Endodermal cell (in vitro differentiated cells): Measurements from ENCODE around the gene C1orf198. TPM values are rescaled to one million over a fixed set of nuclear protein-coding genes. Genes with fewer than 3 reads are reported as not detected.

Source experiments
- DNase-seq: peaks from one replicate; pipeline ENCODE4 v3.0.0-alpha.2; 2017
- H3K27ac ChIP-seq: 2 replicates; pipeline ENCODE4 v1.5.1; 2013; ENCODE audit warnings: mild to moderate bottlenecking, low read depth, low read length, moderate library complexity
- H3K27me3 ChIP-seq: 2 replicates; pipeline ENCODE4 v1.6.1; 2013; ENCODE audit warnings: mild to moderate bottlenecking, low read length, moderate library complexity; ENCODE audit not compliant: insufficient read depth, control insufficient read depth, poor library complexity, severe bottlenecking
- H3K36me3 ChIP-seq: 2 replicates; pipeline ENCODE4 v1.7.0; 2013; ENCODE audit warnings: mild to moderate bottlenecking, low read length, moderate library complexity; ENCODE audit not compliant: control insufficient read depth, insufficient read depth
- H3K4me1 ChIP-seq: one replicate; pipeline ENCODE4 v1.7.0; 2013; ENCODE audit warnings: low read length; ENCODE audit not compliant: control insufficient read depth, insufficient read depth
- H3K4me3 ChIP-seq: 2 replicates; pipeline ENCODE4 v1.5.1; 2013; ENCODE audit warnings: mild to moderate bottlenecking, low read length, moderate library complexity
- H3K9ac ChIP-seq: 2 replicates; pipeline ENCODE4 v1.6.1; 2013; ENCODE audit warnings: mild to moderate bottlenecking, low read length, moderate library complexity; ENCODE audit not compliant: poor library complexity, severe bottlenecking; ENCODE audit errors: extremely low read depth
- H3K9me3 ChIP-seq: 2 replicates; pipeline ENCODE4 v1.6.1; 2013; ENCODE audit warnings: mild to moderate bottlenecking, low read length, moderate library complexity; ENCODE audit not compliant: control insufficient read depth
- H3K27ac Mint-ChIP-seq: 2 replicates; pipeline ENCODE4 v1.8.0; 2020; ENCODE audit warnings: mixed read lengths
- H3K27me3 Mint-ChIP-seq: 2 replicates; pipeline ENCODE4 v1.8.0; 2021; ENCODE audit warnings: mild to moderate bottlenecking, mixed read lengths; ENCODE audit not compliant: insufficient read depth
- H3K36me3 Mint-ChIP-seq: 2 replicates; pipeline ENCODE4 v1.8.0; 2020; ENCODE audit warnings: low read depth, mixed read lengths
- H3K4me1 Mint-ChIP-seq: 2 replicates; pipeline ENCODE4 v1.8.0; 2020; ENCODE audit warnings: mixed read lengths
- H3K4me3 Mint-ChIP-seq: 2 replicates; pipeline ENCODE4 v1.8.0; 2020; ENCODE audit warnings: mild to moderate bottlenecking, moderate library complexity, mixed read lengths
- H3K9me3 Mint-ChIP-seq: 2 replicates; pipeline ENCODE4 v1.8.0; 2020; ENCODE audit warnings: mild to moderate bottlenecking, mixed read lengths
- WGBS, 2 experiments: methylation state at CpG; one replicate each; pipeline versions ENCODE4 v1.1.5 to v1.1.7; 2013; ENCODE audit warnings: missing lambda C conversion rate in 2 of 2, mixed read lengths in 1 of 2; ENCODE audit not compliant: insufficient coverage in 1 of 2, insufficient read length in 1 of 2; 5-methylcytosine and 5-hydroxymethylcytosine counted together
- total RNA-seq, 2 donors: library from RNA; stranded (reverse); fragmentation: NEBNext Ultra II Directional in 1 of 2; extraction: Animal tissue kit (Norgen Biotek cat#: 25700) in 1 of 2; gene quantifications; 2 replicates in 1 of 2; 3 replicates in 1 of 2; pipeline ENCODE4 v1.2.1, GENCODE V29; 2021
- TF ChIP-seq, protein P1 (sequence below): fragments of 200-600 bp; sonication (generic); conservative IDR thresholded peaks from 2 replicates; pipeline ENCODE4 v1.5.0; 2021; ENCODE audit warnings: antibody characterized with exemption, mild to moderate bottlenecking

Gene C1orf198
- total RNA-seq, 2 donors from 2014 or later: 37.5 to 44.8 TPM

DNA sequence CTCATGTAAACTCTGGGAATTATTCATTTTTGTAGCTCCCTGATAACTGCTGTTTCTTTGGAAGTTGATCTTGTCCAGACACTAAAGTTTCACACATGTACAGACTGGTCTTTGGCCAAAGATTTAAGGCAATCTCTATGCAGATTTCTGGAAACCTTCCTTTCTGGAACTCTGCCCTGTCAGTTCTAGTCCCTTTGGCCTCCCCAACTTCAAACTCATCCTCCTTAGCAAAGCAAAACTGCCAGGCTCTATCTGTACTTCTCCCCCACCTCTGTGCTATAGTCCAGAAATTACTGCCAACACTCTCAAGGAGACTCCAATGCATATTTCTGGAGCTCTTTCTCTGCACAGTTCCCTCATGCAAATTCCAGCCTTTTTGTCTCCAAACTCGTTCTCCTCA is 36.5 kb downstream of the C1orf198 start:
- no peak overlapping the region for H3K4me3 Mint-ChIP-seq

DNA sequence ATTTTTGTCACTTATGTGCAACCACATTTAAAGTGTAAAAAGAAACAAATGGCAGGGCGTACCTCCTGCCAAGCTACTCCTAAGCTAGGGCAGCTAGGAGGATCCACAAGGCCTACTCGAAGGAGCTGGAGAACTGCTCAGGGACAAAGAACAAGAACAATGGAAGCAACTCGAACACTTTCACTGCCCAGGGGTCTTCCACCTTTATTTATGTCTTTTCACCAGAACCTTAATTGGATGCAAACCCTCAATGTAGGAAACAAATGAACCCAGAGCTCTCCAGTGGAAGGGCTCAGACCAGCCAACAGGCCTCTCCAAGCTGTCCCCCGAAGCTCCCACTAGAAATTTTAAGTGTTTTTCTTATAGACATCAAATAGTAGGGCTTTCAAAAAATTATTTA is 39.9 kb downstream of the C1orf198 start:
- DNase-seq: no peak
- Histone ChIP-seq H3K9ac (no peak overlapping the region), H3K36me3 (no peaks in the 10 kb centered on the region), H3K27ac (no peak overlapping the region), H3K4me1 (no peaks in the 10 kb centered on the region), H3K4me3 (no peak overlapping the region), H3K27me3 (no peaks in the 10 kb centered on the region), H3K9me3 (no peaks in the 10 kb centered on the region)
- H3K36me3 Mint-ChIP-seq: no peaks in the 10 kb centered on the region
- H3K9me3 Mint-ChIP-seq: no peaks in the 10 kb centered on the region
- peaks cover 4% of the 10 kb centered on the region for H3K27me3 Mint-ChIP-seq
- H3K27ac Mint-ChIP-seq: no peak overlapping the region
- 87 to 100% methylated on average over 2 to 4 of the region's 4 CpGs for whole genome bisulfite sequencing, 2 experiments
- H3K4me3 Mint-ChIP-seq: no peak overlapping the region
- no peaks in the 10 kb centered on the region for H3K4me1 Mint-ChIP-seq
- TF ChIP-seq, protein P1, sequence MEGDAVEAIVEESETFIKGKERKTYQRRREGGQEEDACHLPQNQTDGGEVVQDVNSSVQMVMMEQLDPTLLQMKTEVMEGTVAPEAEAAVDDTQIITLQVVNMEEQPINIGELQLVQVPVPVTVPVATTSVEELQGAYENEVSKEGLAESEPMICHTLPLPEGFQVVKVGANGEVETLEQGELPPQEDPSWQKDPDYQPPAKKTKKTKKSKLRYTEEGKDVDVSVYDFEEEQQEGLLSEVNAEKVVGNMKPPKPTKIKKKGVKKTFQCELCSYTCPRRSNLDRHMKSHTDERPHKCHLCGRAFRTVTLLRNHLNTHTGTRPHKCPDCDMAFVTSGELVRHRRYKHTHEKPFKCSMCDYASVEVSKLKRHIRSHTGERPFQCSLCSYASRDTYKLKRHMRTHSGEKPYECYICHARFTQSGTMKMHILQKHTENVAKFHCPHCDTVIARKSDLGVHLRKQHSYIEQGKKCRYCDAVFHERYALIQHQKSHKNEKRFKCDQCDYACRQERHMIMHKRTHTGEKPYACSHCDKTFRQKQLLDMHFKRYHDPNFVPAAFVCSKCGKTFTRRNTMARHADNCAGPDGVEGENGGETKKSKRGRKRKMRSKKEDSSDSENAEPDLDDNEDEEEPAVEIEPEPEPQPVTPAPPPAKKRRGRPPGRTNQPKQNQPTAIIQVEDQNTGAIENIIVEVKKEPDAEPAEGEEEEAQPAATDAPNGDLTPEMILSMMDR: no peak

More for the DNA sequence above, 36.5 kb downstream of the C1orf198 start:
- DNase-seq: peak; percentile 3
- no peaks in the 10 kb centered on the region for H3K9me3 Mint-ChIP-seq
- H3K36me3 ChIP-seq: no peaks in the 10 kb centered on the region
- no peaks in the 10 kb centered on the region for H3K9me3 ChIP-seq
- H3K27me3 Mint-ChIP-seq: no peaks in the 10 kb centered on the region
- TF ChIP-seq, protein P1: no peak
- H3K4me1 ChIP-seq: no peaks in the 10 kb centered on the region
- no peak overlapping the region for H3K4me3 ChIP-seq
- no peaks in the 10 kb centered on the region for H3K36me3 Mint-ChIP-seq
- no peaks in the 10 kb centered on the region for H3K4me1 Mint-ChIP-seq
- H3K27me3 ChIP-seq: no peaks in the 10 kb centered on the region
- WGBS, 2 experiments: 71 to 84% methylated on average over 1 of the region's 1 CpG
- H3K27ac ChIP-seq: no peak overlapping the region
- H3K27ac Mint-ChIP-seq: no peak overlapping the region
- H3K9ac ChIP-seq: no peak overlapping the region

DNA sequence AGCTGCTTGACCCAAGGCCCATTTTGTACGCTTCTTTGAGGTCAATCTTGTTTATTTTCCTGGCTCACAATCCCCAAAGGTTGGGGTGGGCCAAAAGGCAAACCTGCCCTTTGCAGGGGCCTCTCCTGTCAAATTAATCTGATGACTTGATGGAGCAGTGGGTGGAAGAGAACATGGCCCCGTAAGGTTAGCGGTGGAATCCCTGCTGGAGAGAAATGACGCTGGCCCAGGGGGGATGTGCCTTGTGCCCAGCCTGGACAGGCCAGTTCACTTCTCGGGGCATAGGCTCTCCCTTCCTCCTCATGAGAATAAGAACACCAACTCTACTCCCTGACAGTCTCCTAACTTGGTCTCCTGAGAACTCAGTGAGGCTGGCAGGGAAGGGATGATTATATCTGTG is 40.5 kb downstream of the C1orf198 start:
- no peak overlapping the region for H3K27ac Mint-ChIP-seq

More for the DNA sequence above, 40.5 kb downstream of the C1orf198 start:
- Histone ChIP-seq H3K27me3 (no peaks in the 10 kb centered on the region), H3K27ac (no peak overlapping the region), H3K9ac (no peak overlapping the region), H3K4me3 (no peak overlapping the region), H3K9me3 (no peaks in the 10 kb centered on the region), H3K36me3 (no peaks in the 10 kb centered on the region), H3K4me1 (no peaks in the 10 kb centered on the region)
- 83 to 91% methylated on average over 1 to 5 of the region's 5 CpGs for WGBS, 2 experiments
- peak; percentile 3 for DNase-seq
- TF ChIP-seq, protein P1: no peak
- Mint-ChIP-seq H3K9me3 (no peaks in the 10 kb centered on the region), H3K4me1 (no peaks in the 10 kb centered on the region), H3K36me3 (no peaks in the 10 kb centered on the region), H3K4me3 (no peak overlapping the region), H3K27me3 (peaks cover 4% of the 10 kb centered on the region)
